ENCODE data around the gene CRHR2.
"Not testable (repeated sequence)": the region's sequence is repeated elsewhere in the genome, so short reads cannot be mapped to it uniquely, and the experiment has no call there.

The CRHR2 gene

DNA sequence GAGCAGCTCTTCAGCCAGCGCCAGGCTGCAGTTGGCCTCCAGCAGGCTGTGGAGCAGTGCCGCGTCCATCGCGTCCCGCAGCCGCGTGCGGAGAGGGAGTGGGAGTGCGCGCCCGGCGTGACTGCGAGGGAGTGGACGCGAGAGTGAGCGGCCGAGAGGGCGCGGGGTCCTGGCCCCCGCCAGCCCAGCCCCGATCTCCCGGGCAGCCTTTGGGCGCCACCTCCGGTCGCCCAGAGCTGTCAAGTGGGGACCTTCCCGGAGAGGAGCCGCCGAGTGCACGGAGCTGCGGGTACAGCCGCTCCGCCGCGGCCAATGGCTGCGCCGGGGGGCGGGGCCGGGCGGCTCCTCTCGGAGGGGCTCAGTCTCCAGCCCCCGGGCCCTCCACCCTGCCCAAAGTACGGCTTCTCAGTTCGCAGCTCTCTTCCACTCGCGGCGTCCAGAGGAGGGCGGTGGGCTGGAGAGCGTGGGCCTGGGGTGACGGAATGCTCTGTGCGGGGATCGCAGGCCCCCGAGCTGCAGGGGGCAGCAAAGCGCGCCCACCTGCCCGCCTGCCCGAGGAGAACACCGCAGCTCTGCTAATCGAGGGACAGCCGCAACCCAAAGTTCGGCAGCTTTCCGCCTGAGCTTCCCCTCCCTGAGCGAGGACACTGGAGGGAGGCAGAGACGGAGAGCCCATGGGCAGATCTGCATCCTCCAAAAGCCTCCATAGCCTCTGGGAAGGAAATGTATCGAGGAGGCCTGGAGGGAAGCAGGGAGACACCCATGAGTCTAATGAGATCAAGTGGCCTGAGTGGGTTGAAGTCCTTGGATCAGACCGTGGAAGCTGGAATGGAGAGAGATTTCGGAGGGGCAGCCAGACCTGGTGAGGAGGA lies at the start of gene CRHR2:
CRHR2 (minus strand) TSS at position 245 of the 872 bp plus-strand sequence; CDS start at position 69, 176 bp downstream.
- DNase-seq (ENCODE audit: low spot score), result peak; percentile 33

DNA sequence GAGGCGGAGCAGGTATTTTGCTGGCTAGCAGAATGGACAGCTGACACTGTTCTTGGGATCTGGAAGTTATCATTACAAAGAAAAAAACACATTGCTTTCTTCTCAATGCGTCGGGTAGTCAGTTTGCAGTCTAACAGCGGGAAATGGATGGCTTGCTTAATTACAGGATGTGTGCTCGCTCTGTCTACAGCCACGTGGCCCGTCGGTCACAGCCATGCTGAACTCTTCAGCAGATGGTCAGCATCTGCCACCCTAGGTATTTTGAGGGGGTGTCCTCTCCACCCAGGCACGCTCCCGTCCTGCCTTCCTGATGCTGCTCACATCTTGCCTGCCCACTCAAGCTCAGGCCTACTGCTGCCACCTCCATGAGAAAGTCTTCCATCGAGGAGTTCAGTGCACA lies 49.3 kb upstream of the CRHR2 start:
- DNase-seq (ENCODE audit: low spot score), result no peak

DNA sequence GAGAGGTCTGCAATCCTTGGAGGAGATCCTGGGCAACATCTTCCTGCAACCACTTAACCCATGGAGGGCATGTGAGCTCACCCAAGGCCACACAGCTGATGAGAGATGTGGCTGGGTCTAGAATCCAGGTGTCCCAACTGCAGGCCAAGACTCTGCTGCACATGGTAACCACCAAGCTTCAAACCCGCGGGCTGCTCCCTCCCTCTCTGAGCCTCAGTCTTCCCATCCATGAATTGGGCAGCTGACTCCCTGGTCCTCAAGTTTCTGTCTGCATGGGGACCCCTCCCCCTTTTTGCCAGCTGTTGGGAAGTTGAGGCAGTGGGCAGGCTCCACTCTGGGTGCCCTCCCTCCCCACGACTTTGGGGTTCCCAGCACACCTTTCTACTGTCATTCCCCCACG lies 48.7 kb upstream of the CRHR2 start:
- no peak for DNase-seq (ENCODE audit: low spot score)

DNA sequence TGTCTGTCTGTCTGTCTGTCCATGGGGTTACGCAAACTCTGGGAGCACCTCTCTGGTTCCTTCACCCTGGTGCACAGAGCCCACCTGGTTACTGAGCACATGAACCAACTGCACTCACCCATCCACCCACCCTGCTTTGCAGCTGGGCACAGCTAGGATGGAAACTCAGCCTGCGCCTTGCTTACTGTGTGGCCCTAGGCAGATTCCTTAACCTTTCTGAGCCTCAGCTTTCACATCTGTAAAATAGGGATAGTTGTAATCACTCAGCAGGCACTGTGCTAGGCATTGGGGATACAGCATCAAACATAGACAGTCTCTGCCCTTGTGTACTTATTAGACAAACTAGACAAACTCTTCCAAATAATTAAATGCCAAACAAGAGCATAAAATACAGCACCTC lies 47.8 kb upstream of the CRHR2 start:
- DNase-seq (ENCODE audit: low spot score), result no peak

DNA sequence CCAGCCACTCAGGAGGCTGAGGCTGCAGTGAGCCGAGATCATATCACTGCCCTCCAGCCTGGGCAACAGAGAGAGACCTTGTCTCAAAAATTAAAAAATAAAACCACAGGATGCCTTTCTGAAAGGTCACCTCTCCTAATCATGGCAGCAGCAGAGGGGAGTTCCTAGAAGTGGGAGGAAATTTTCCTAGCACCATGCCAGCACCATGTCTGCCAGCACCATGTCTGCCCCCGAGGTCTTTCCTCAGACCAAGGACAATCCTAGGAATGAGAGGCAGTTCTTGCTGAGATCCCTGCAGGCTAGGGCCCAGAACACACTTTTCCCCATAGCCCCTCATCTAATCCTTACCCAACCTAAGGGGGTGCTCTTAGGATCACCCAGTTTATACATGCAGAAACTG lies 47.4 kb upstream of the CRHR2 start:
- no peak for DNase-seq (ENCODE audit: low spot score)

DNA sequence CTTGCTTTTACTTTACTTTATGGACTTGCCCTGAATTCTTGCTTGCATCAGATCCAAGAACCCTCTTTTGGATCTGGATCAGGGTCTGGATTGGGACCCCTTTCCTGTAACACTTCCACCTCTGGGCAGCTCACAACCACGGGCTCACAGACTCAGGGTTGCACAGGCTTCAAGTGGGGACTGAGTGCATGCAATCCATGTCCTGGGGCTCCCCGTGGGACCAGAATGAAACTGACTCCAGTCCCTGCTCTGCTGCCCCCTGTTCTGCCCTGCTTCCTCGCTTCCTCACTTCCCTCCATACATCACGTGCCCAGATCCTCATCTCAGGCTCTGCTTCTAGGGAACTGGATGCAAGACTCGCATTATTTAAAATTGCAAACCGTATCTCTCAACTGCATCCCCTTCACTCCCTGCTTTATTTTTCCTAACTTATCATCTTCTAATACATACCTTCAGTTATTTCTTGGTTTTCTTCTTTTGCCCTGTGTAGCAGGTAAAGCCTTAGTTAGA lies 46.4 kb upstream of the CRHR2 start:
- no peak for DNase-seq (ENCODE audit: low spot score)

DNA sequence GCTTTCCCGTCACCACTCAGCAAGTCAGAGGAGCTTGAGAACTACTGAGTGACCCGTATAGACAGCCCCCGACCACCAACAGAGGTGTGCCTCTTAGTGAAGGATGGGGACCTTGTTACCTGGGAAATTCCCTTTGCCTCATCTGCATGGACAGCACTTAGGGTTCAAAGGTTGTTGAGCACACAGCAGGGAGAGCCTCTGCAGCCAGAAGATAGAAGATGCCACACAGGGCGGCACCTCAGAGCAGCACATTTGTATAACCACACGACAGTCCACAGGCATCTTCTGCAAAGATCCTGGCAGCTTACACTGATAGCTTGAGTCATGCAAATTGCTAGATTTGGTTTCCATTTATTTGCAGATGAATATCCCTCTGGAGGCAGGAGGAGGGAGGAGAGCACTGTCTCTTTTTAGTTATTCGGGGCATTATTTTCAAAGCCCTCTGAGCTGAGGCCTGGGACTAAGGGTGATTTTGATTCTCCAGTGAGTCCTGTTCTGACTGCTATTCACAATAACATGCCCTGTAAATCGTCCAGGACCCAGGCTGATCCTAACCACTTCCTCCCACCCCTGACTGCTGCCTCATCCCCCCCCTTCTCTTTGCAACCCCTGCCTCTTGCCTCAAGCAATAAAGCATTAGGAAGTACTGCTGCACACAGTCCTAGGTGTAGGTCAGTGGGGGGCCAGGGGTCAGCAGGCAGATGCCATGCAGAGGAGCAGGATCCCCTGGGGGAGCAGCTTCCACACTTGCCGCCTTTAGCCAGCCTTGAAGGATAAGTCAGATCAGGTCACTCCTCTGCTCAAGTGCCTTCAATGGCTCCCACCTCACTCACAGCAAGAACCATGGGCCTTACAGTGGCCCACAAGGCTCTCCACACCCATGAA lies 45.0 kb upstream of the CRHR2 start:
- DNase-seq (ENCODE audit: low spot score), result no peak

DNA sequence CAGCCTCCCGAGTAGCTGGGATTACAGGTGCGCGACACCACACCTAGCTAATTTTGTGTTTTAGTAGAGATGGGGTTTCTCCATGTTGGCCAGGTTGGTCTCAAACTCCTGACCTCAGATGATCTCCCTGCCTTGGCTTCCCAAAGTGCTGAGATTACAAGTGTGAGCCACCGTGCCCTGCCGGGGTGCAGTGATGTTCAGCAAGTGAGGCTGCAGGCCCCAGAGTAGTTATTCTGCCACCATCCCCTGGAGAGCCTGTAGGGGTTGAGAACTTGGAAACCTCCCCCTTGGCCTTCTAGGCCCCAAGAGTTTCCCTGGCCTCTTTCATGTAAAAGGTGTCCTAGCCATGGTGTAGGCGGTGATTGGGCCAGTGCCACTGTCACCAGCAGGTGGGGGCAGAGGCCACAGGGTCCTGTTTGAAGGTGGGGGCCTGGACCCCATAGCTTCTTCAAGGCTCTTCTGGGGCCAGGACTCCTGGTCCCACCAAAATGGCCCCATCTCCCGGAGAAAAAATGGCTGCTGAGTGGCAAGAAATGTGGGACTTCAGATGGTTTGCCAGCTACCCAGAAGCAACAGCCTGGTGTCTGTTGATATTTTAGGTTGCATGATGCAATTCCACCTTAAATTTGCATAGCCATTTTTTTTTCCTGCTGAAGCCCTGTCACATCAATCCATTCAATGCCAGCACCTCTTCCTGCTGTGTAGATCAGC lies 44.2 kb upstream of the CRHR2 start:
- no peak for DNase-seq (ENCODE audit: low spot score)

DNA sequence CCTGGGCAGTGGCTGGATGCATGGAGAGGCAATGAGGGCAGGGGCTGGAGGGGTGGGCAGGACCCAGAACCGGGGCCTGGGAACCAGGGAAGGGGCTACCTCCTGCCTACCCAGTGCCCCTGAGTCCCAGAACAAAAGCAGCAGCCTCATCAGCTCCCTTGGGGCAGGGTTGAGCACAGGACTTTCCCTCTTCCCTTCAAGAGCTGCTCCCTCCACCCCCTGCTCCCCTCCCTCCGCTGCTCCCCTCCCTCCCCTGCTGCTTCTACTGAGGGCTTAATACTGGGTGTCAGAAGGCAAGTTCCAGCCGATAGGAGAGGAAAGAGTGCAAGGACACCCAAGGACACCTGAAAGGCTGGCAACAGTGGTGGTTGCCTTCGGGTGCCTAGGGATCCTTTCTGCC lies 41.5 kb upstream of the CRHR2 start:
- no peak for DNase-seq (ENCODE audit: low spot score)

DNA sequence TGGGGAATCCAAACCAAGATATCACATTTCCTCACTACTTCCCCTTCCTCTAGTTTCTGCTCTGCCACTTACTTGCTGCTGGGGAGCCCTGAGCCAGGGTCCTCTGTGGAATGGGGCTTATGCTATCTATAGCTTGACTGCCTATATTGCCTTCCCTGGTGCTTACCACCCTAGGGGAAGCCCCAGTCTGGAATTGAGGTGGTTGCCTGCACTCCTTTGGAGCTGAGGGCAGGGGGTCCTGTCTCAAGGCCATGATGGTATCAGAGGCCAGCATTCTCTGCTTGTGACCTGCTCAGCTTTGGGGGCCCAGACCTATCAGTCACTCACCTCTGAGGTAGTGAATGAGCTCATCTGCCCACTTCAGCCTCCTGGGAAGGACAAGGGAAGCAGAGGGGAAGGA lies 40.4 kb upstream of the CRHR2 start:
- no peak for DNase-seq (ENCODE audit: low spot score)

DNA sequence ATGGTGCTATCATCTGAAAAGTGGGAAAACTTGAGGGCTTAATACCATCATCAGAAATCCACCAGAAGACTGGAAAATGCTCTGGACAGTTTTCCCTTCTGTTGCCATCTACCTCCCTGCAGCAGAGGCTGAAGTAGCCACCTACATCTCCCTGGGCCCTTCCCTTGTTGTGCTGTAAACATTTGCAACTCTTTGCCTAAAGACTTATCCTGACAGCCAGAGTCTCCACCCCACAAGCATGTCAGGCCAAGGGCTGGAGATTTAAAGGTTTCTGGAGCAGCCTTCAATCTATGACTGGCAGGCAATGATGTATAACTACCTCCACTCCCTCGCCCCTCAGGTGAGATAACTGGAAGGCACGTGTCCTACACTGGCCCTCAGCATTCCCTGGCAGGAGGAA lies 39.9 kb upstream of the CRHR2 start:
- no peak for DNase-seq (ENCODE audit: low spot score)

DNA sequence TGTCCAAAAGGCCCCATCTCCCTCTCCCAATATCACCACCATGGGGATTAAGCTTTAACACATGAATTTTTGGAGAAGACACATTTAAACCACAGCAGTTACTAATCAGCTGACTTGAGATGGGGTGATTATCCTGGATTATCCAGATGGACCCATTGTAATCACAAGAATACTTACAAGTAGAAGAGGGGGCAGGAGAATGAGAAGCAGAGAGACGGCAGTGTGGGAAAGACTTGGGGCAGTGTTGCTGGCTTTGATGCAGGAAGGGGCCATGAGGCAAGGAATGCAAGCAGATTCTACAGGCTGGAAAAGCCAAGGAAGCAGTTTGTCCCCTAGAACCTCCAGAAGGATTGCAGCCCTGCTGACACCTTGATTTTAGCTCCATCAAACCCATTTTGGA lies 39.0 kb upstream of the CRHR2 start:
- DNase-seq (ENCODE audit: low spot score), result no peak

DNA sequence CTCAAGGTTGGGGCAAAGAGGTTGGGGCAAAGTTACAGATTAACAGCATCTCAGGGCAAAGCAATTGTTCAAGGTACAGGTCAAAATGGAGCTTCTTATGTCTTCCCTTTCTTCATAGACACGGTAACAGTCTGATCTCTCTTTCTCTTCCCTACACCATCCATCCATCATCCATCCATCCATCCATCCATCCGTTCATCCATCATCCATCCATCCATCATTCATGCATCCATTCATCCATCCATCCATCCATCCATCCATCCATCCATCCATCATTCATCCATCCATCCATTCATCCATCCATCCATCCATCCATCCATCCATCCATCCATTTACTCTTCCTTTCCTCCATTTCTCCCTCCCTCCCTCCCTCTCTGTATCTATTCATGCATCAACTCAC lies 37.2 kb upstream of the CRHR2 start:
- not testable (repeated sequence) for DNase-seq (ENCODE audit: low spot score)

DNA sequence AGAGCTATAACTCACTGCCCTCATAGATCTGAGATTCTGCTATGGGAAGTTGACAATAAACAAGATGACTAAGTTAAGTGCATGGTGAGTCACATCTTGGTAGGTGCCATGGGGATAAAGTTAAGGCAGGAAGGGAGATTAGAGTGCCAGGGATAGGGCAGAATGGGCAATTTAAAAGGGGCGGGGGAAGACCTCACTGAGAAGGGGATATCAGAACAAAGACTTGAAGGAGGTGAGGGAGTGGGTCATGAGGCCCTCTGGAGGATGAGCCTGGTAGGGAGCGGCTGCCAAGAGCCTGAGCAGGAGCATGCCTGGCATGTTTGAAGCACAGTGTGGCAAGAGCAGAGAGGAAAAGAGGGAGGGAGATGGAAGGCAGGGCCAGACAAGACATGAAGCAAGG lies 34.9 kb upstream of the CRHR2 start:
- no peak for DNase-seq (ENCODE audit: low spot score)

DNA sequence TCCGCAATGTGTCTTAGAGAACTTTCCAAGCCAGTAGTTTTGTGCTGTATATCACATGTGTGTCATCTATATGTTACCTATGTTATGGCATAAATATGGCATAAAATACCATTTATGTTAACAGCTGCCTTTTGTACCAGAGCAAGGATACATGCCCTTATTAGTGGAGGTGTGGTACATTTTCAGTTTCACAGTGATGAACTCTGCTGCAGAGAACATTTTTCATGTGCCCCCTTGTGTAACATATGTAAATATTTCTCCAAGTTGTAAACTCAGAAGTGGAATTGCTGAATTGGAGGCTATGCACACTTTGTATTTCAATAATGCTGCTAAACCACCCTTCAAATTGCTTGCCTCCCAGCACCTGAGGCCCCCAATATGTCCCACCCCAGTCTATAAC lies 31.9 kb upstream of the CRHR2 start:
- no peak for DNase-seq (ENCODE audit: low spot score)

DNA sequence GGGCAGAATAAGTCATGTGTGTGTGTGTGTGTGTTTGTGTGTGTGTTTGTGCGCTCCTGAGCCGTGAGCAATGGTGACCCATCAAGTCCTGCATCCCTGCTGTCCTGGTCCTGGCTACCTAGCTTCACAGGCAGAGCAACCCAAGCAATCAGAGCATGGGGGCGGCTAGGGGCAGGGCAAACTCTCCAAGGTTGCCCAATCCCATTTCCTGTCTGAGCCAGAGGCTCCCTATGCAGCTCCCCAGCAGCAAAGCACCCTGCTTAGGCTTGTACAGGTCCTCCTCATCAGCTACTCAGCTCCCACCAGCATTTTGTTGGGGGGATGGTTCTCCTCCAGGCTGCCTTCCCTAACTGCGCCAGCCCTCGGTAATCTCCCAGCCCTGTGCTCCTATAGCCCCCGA lies 31.1 kb upstream of the CRHR2 start:
- DNase-seq (ENCODE audit: low spot score), result no peak

DNA sequence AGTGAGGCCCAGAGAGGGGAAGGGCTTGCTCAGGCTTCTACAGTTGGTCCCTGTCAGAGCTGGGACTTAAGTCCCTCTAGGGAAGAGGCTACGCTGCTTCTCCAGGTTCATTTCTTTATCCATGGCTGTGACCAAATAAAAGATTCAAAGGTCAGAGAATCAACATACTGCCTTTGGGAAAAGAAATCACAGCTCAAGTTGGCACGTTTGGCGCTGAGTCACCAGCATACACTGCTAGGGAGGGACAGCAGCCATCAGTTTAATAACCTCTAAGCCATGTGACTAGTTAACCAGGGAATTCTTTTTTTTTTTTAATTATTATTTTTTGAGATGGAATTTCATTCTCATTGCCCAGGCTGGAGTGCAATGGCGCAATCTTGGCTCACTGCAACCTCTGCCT lies 28.4 kb upstream of the CRHR2 start:
- DNase-seq (ENCODE audit: low spot score), result no peak

DNA sequence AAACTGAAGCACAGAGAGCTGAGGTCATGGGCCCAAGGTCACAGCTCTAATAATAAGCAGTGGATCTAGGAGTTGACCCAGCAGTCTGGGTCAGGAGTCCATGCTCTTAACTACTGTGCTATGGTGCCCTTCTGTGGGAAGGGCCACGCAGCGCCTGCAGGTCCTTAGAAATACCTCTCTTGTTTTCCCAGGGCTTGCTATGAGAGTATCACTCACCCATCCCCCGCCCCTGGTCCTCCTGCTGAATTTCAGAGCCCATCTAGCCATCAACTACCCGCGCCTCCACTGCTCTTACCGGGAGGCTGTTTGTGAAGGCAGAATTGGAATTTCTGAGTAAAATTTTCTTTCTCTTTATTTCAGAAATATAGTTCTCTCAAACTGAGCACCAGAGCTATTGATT lies 27.3 kb upstream of the CRHR2 start:
- no peak for DNase-seq (ENCODE audit: low spot score)

DNA sequence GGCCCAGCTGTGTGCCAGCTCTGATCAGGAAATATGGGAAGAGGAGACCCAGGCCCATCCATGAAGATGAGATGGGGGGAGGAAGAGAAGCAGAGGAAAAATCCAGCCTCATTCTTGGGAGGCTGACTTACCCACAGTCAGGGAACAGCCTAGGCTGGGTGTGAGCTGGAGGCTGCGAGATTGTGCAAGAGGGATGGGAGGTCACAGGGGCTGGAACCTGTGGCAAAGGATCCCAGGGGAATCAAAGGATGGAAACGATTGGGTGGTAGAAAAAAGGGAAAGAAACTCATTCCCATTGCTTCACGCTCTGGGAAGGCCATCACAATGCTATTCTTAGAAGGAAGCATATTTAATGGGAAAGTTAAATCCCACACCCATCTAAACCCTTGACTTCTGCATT lies 26.7 kb upstream of the CRHR2 start:
- no peak for DNase-seq (ENCODE audit: low spot score)

DNA sequence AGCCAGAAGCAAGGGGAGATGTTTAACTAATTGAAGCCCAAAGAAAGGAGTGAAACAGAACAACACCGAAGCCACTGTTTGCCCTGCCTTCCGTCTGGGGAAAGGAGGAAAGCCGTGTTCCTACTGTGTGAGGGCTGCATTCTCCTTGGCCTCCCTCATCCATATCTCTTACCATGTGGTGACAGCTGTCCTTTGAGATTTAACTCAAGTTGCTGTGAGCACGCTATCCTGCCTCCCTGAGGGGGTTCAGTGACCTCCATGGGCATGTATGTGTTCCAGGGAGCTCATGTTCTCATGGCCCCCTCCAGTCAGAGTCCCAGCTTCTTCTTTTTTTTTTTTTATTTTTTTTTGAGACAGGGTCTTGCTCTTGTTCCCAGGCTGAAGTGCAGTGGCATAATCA lies 26.2 kb upstream of the CRHR2 start:
- DNase-seq (ENCODE audit: low spot score), result no peak

DNA sequence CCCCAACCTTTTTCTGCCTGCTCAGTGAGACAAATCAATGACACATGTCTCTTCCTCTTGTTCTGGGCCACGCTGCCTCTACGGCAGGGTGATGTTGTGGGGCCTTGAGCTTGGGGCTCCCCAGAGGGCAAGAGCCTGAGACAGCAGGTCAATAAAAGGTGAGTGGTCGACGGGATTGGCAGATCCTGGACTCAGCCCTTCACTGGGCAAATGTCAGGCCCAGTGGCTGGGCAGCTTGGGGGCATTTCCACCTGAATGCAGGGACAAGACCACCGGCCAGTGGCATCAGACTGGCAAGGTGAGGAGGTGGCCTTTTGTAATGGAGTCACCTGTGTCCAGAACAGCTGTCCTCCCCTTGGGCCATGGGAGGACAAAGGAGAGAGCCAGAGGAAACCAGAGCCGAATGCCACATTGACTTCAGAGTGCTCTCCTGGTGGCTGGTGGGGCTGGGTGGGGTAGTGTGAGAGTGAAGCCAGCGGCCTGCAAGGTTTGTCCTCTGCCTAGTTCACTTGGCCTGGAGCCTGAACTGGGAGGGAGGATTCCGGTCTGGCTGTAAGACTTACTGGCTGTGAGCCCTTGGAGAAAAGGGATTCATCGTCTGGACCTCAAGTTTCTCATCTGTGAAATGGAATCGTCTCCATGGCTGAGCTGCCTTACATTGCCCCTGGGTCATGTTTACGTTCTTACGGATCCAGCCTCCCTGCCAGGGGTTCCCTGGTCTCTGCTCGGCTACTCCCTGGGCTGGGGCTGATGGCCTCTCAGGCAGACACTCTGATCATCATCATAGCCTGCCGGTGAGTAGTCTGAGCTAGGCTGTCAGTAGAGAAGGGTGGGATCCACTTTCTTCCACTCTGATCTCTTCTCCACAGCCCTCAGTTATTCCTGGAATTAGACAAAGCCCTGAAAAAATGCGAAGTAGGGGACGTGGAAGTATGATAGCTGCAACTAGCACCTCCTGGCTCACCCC lies 25.4 kb upstream of the CRHR2 start:
- no peak for DNase-seq (ENCODE audit: low spot score)
